Measurements from ENCODE around the gene ERCC1.

The ERCC1 gene

DNA sequence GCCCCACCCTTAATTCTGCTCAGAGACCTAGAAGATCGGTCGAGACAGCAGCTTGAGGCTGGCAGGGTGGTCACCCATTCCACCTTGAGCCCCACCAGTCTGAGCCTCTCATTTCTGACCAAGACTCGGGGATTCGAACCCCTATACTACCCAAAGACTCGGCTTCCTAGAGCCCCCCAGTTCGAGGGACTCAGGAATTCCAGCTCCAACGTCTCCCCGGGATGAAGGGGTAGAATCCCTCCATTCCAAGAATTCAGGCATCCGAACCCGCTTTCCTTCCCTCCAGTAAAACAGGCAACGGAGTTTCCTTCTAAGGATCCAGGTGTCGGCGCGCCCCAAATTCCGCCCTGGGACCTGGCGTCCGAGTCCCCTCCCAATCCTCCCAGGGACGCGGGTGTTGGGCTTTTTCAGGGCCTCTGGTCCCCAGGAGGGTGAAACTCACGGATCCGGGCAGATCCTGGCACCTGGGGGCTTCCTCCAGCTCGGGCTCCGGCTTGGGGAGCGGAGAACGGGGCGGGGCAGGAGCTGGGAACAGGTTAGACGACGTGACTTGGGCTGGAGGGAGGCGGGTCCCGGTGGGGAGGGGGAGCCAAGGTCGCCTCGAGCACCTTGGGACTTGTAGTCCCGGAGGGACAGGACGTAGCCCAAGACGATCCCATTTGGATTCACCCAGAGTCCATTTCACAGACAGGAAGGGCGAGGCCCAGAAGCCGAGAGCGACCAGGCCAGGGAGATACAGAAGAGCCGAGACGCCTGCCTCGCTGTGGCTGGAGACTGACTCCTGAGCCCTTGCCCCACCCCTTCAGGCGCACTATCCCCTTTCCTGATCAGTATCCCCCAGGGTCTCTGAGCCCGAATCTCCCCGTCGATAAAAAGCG is 18.9 kb downstream of the ERCC1 start, which contains the start of gene PPP1R13L:
TSS of gene PPP1R13L (minus strand) at position 513 of the 878 bp plus-strand sequence. CDS start 6,751 bp downstream, outside the sequence.
- DNase-seq, result peak; percentile 77

DNA sequence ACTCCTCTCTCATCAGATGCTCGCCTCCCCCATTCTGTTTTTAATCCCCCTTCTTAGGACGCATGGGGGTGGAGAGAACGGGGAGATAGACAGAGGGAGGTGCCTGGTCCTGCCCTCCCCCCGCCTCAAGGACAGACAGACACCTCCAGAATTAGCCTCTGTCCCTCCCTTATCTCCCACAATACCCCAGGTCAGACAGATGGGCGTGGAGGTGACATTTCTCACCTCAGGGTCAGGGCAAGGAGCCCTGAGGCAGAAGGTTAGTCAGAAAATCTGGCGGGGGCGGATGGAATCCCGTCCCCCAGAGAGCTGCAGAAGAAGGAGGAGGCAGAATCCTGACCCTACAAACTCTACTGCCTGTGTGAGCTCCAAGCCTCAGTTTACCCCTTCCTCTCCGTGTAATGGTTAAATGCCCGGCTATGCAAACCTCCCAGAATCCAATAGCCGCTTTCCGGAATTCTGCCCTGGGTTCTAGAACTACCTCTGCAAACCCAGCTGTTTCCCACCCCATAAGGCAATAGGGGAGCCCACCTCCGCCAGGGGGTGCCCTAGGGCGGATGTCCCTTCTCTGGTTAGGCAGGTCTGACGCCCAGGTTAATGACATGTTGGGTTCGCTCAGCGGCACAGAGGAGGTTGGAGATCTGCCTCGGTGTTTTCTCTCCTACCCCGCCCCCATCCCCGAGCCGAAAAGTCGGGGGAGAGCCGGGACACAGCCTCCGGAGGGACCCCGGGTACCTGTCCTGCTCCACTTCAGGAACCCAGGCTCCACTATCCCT is 19.7 kb downstream of the ERCC1 start:
- DNase-seq, result peak; percentile 77

DNA sequence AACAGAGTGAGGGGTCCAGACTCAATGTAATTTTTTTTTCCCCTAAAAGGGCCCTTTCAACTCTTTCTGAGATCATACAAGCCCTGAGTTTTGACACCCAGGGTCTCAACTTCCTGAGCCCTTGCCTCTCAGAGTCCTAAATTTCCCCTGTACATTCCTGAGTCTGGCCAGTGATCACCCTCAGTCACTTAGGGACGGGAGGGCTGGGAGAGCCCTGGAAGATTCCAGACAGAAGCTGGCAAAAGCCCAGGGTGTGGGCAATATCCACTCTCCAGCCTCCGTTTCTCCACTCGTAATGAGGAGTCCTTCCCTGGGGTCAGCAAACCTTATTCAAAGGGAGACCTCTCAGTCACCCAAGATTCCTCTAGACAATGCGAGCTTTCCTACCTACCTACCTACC is 20.4 kb downstream of the ERCC1 start:
- no peak for DNase-seq

DNA sequence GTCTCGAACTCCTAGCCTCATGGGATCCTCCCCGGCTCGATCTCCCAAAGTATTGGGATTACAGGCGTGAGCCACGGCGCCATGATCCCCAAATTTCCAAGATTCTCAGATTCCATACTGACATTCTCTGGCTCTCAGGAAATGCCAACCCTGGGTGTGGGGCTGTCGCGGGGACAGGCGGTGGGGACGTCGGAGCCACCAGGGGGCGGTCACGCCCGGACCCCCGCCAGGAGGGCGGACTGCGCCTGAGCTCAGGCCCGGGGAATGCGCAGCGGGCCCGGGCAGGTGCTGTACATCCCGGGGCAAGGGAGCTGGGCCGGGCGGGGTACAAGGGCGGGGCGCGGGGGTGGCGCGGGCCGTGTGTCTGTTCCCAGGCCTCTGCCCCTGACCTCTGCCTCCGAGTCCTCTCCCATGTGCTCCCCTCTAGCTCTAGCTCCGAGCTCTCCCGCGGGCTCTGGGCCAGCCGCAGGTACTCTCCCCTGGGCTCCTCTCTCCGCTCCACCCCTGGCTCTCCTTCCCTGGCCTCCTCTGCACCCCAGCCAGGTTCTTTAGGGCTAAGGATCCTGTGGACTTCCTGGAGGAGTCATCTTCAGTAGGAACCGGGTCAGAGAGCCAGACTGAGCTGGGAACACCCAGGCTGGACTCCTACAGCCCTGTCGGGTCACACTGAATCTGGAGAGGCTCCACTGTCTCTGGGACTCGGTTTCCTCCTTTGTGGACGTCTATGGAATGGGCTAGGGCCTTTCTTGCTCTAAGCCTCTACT is 21.2 kb downstream of the ERCC1 start:
- peak; percentile 29 for DNase-seq

DNA sequence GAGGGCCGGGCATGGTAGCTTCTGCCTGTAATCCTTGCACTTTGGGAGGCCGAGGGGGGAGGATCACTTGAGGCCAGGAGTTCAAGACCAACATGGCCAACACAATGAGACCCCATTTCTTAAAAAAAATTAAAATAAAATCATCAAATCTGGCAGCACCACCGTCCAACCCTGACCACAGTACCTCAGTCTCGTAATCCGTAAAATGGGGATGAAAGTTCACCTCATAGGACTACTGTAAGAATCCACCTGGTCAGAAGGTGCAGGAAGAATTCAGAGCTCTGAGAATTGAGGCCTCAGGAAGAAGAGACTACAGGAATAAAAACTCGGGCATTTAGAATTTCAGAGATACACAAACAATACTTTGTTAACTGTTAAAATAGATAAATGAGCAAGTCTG is 21.9 kb downstream of the ERCC1 start:
- no peak for DNase-seq

DNA sequence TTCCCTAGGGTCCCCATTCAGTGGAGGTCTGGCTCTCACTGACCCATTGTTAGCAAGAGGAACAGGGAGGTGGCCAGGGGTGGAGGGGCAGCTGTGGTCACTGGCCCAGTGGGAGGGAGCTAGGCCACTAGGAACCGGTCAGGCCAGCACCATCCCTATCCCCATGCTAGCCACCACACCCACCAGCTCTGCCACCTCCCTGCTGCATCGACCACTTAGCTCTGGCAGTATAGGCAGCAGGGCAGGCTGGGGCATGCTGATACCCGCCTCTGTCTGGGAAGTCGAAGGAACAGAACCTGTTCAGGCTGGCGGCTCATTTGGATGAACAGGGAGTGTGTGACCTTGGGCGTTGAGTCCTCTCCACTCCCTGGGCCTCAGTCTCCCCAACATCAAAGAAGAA is 23.5 kb downstream of the ERCC1 start:
- no peak for DNase-seq

DNA sequence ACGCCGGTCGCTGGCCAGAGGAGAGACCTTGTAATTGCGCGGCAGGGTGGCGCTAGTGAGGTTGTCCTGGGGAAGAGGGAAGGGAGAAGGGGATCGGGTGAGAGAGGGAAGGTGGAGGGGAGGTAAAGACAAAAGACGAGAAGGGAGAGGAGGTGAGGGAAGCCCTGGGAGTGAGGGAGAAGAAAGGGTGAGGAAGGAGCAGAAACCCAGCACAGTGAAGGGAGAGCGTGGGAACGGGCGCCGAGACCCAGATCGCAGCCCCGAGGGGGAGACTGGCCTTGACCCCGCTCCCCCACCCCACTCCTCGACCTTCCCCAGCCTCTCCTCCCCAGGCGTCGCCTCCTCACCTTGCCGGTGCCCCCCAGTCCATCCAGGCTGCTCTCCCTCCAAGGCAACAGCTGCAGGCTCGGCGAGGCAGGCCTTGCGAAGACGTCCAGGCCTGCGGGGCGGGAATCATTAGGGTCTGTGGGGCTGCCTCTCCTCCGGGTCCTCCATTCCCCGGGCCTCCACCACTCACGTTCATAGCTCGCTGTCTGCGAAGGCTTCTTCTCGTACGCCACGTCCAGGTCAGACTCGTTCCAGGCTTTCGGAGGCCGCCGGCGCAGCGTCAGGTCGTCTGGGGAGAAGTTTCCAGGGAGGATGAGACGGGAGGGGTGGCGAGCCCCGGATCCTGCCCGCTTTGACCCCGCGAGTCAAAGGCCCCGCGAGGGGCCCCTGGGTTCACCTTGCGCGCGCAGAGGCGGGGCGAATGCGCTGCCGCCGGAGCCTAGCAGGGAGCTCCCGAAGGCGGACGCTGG is 27.7 kb downstream of the ERCC1 start:
- DNase-seq, result no peak

DNA sequence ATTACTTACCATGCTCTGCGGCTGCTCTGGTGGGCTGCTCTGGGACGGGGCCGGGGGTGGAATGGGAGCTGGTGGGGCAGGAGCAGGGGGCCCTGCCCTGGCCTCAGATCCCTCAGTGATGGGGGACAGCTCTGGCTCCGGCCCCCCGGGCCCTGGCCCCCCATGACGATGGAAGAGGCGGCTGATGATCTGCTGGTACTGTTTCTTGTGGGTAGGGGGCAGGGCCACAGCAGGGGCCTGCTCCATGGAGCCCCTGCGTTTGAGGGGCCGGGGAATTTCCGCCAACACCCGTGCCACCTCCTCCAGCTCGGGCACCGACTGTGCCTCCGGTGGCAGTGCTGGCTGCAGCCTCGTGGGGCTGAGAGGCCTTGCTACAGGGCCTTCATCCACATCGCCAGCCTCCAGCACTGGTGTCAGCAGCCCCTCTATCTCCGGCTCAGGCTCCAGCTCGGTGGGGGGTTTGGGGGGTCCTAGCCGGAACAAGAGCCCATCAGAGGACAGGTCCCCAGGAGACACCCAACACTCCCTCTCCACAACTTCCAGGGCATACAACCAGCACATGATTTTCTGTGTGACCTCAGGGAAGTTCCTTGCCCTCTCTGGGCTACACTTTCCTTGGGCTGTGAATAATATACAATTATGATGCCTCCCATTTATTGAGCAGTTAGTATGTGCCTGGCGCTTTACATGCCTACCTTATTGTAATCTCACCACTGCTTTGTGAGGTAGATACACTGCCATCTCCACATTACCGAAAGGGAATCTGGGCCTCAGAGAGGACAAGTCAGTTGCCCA is 31.6 kb downstream of the ERCC1 start:
- DNase-seq, result no peak

DNA sequence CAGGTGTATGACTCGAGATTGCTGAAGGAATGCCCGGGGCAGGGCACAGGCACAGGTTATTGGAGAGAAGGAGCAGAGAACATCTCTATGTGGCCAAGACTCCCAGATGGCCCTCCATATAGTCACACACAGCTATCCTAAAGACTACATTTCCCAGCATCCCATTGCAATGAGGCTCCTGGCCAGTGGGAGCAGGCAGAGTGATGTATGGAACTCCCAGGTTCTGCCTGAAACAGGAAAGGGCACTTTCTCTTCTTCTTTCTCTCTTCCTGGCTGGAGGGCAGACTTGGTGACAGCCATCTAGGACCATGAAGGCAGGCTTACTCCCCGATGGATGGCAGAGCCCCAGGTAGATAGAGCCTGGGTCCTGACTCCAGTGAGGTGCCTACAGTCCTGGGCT is 32.4 kb downstream of the ERCC1 start:
- peak; percentile 19 for DNase-seq

DNA sequence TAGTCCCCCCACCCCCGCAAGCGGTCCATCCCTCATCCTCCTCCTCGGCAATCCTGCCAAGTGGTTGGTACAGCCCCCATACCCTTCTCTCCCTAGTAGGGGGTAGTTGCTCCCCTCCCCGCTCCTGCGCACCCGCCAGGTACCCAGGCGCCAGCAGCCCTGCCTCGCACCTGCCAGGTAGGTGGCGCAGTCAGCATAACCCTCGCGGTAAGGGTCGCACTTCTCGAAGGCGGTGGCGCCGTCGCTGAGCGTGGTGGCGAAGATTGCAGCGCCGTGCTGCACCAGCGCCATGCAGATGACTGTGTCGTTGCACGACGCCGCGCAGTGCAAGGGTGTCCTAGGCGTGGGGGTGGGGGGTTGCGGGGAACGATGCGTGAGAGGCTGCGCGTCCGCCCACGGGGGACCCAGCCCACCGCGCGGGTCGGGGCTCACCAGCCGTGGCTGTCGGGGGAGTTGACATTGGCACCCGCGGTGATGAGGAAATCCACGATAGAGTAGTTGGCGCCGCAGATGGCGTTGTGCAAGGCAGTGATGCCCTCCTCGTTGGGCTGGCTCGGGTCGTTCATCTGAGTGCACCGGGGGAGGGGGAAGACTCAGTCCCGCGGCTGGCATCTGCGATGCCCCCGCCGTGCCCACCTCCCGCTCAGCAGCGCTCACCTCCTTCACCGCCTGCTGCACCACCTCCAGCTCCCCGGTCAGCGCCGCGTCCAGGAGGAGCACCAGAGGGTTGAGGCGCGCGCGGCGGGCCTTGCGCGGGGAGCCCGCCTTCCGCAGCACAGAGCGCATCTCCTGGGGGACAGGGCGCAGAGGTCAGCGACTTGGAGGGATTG is 38.1 kb downstream of the ERCC1 start:
- no peak for DNase-seq

DNA sequence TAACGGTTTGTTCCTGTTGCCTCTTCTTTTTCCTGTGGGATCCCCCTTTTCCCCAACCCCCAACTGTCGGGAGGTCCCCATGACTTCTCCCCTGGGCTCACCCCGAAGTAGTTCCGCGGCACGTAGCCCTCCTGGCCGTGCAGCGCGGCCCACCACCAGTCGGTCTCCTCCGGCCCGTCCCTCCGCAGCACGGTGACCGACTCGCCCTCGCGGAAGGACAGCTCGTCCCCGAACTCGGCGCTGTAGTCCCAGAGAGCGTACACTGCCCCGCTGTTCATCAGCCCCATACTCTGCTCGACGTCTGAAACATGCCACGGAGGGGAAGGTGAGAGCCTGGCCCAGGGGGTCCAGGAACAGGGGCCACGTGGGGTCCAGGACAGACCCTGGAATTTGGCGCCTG is 41.3 kb downstream of the ERCC1 start:
- no peak for DNase-seq

DNA sequence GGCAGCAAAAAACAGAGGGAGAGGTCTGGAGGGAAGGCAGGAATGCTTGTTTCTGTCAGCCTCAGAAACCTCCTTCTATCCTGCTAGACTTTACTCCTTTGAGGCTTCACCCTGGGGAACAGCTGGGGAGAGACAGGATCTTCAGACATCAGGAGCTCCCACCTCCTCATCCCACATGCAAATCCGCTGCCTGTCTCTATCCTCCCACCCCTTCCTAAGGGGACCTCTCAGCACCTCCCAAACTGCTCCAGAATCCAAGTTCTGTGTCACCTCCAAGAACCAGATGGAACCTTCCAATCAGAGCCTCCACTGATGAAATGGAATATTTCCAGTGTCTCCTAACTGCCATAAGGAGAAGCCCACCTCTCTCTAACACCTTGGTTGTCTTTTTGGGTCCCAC is 43.6 kb downstream of the ERCC1 start:
- DNase-seq, result no peak

DNA sequence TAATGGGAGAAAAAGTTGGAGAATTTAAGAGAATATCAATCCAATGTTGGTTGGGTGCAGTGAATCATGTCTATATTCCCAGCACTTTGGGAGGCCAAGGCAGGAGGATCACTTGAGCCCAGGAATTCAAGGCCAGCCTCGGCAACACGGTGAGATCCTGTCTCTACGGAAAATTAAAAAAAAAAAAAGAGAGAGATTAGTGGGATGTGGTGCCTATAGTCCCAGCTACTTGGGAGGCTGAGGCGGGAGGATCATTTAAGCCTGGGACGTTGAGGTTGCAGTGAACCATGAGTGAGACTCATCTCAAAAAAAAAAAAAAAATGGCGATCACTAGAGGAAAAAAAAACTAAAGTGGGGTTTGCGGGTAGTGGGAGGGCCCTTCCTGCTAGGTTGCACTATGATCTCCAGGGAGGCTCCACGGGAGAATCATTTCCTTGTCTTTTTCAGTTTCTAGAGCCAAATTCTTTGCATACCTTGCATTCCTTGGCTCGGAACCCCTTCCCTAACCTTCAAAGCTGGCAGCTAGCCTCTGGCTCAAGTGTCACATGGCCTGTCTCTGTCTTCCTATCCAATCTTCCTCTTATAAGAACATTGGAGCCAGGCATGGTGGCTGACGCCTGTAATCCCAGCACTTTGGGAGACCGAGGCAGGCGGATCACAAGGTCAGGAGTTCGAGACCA is 47.5 kb downstream of the ERCC1 start:
- DNase-seq, result no peak

DNA sequence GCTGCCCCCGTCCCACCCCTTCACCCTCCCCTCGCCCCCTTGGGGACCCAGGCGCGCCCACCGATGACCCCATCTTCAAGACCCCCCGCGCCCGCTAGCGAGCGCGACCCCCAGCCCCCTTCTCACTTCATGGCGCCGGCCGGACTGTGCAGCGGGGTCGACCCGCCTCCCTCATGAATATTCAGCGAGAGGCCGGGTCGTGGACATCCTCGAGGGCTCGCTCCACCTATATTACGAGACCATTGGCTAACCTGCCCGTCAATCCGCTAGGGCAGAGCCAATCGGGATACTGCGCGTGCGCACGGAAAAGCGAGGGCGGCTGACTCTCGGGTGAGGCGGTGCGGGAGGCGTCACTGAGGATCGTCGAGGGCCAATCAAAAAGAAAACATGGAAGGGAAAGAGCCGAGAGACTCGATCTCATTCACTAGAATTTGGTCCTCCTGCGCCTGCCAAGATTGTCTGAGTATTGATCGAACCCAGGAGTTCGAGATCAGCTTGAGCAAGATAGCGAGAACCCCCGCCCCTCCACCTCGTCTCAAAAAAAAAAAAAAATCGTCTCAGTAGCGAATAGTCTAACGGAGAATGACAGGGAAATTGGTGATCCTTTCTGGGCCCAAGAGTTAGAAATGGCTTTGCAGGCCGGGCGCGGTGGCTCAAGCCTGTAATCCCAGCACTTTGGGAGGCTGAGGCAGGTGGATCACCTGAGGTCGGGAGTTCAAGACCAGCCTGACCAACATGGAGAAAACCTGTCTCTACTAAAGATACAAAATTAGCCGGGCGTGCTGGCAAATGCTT is 53.1 kb downstream of the ERCC1 start, which contains the start of gene ERCC2:
TSS of gene ERCC2 (minus strand) at position 164 of the 795 bp plus-strand sequence. CDS start at position 131, 33 bp downstream.
- DNase-seq, result peak; percentile 100

DNA sequence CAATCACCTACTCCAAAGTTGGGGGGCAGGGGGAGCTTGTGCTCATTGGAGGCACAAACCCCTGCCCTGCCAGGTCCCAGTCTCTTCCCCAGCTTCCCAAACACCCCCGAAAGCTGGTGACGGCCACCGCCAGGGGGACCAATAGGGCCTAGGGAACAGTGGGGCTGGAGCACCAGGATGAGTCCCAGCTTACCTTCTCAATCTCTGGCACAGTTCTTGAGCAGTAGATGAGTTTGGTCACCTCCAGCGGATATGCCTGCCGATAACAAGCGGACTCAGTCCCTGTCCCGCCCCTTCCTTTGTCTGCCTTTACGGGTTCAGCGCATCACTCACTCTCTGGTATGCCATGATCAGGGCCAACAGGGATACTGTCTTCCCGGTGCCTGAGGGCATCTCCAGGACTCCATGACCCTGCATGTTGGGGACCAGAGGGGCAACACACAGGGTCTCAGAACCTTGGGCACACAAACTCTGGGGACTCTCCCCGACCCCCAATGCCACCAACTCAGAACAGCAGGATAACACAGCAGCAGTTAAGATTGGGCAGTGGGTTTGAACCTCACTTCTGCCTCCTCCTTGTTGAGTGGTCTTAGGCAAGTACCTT is 54.9 kb downstream of the ERCC1 start:
- DNase-seq, result no peak

DNA sequence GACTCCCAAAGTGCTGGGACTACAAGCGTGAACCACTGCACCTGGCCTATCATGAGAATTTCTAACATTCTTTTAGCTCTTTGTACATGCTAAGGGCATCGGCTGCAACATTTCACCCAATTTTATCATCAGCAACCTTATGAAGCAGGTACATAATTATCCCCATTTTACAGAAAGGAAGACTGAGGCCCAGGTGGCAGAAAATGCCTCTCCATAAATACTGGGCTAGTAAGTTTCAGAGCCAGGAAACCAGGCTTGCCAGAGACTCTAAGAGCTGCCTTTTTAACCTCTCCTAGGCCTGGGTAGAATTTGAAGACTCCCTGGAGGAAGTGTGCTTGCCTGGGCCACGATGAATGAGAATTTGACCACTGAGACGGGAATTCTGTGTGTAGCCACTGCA is 55.6 kb downstream of the ERCC1 start:
- no peak for DNase-seq

DNA sequence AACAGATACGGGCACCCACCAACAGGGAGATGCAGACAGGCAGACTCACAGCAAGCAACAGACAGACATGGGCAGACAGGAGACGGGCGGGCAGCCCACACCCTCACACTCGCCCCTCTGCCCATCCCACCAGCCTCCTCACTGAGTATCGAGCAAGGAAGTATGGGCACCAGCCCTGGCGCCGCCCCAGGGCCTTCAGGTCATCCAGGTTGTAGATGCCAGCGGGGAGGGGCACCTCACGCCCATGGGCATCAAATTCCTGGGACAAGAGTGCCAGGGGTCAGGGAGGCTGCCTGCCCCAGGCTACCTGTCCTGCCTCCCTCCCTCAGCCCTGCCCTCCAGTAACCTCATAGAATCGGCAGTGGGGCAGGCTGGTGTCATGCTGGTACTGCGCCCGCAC is 59.0 kb downstream of the ERCC1 start:
- DNase-seq, result no peak

DNA sequence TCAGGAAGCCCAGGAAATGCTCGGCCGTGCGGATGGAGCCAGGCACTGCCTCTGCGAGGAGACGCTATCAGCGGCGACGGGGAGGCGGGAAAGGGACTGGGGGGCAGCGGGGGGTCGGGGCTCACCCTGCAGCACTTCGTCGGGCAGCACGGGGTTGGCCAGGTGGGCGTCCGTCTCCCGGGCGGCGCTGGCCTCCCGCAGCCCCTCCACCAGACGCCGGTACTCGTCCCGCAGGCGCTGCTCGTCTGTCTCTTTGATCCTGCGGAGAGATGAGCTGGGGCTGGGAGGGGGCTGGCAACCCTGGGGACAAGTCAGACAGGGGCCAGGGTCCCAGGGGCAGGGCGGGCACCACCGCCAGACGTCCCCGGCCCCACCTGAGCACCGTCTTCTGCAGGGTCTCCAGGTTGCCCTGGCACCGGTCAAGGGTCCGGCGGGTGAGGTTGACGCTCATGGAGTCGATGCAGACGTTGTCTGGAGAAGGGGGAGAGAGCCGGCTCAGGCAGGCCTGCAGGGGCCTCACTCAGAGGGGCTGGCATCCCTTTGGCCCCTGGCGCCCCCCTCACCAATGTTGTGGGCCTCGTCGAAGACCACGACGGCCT is 59.8 kb downstream of the ERCC1 start:
- DNase-seq, result no peak

Data from activated CD4-positive, alpha-beta T cell treated with anti-CD3 and anti-CD28 coated beads, Interleukin-10, Interleukin-2, amounts not matched to agents 100 ng/mL and 50 ng/mL, durations not matched to agents 16 hours and 8 hours (primary cell).